HG03097 (cell line): ENCODE data around the gene SYS1.

ENCODE experiments used
- ATAC-seq: cut with Tn5 transposase; IDR thresholded peaks from one replicate; pipeline ENCODE4 v1.9.1; 2021; ENCODE audit not compliant: unreplicated experiment, low FRiP score

Gene SYS1

GRCh38 chr20:45362804-45363610 lies at the start of gene SYS1:
Gene SYS1, plus strand, starts transcription at chr20:45363156. Its CDS starts 376 bp downstream, at chr20:45363532.
- peak; percentile 77 for ATAC-seq

- no peak for ATAC-seq
These were observed 49.0 kb upstream of the SYS1 start for GRCh38 chr20:45313943-45314342.

GRCh38 chr20:45315672-45316071 lies 47.3 kb upstream of the SYS1 start:
- ATAC-seq: no peak

- no peak for ATAC-seq
These were observed 46.5 kb upstream of the SYS1 start for GRCh38 chr20:45316150-45317080.

GRCh38 chr20:45317826-45318225 lies 45.1 kb upstream of the SYS1 start:
- no peak for ATAC-seq

- ATAC-seq: no peak
These were observed 44.5 kb upstream of the SYS1 start for GRCh38 chr20:45318386-45318939.

GRCh38 chr20:45318948-45319347 lies 44.0 kb upstream of the SYS1 start:
- no peak for ATAC-seq

- ATAC-seq: no peak
These were observed 41.9 kb upstream of the SYS1 start for GRCh38 chr20:45320948-45321595.

- ATAC-seq: no peak
These were observed 40.0 kb upstream of the SYS1 start for GRCh38 chr20:45322952-45323383.

GRCh38 chr20:45323731-45324130 lies 39.2 kb upstream of the SYS1 start:
- no peak for ATAC-seq

- ATAC-seq: no peak
These were observed 37.6 kb upstream of the SYS1 start for GRCh38 chr20:45325371-45325770.

- no peak for ATAC-seq
These were observed 34.5 kb upstream of the SYS1 start for GRCh38 chr20:45328451-45328850.

- no peak for ATAC-seq
These were observed 33.2 kb upstream of the SYS1 start for GRCh38 chr20:45329497-45330319.

GRCh38 chr20:45330476-45330875 lies 32.5 kb upstream of the SYS1 start:
- no peak for ATAC-seq

GRCh38 chr20:45336530-45337366 lies 26.2 kb upstream of the SYS1 start:
- no peak for ATAC-seq

GRCh38 chr20:45337367-45338120 lies 25.4 kb upstream of the SYS1 start:
- no peak for ATAC-seq

GRCh38 chr20:45338121-45339030 lies 24.6 kb upstream of the SYS1 start:
- ATAC-seq: no peak
